Endothelial cell of umbilical vein (primary cell): ENCODE data around the gene MOK. TPM values are rescaled to one million over a fixed set of nuclear protein-coding genes. Genes with fewer than 3 reads are reported as not detected.

Experiments
- BruUV-seq: library from RNA; stranded (reverse); fragments of 400-500 nt; replicated peaks from 2 replicates; lab custom pipeline; 2021; lab: Mats Ljungman, UMichigan
- CTCF ChIA-PET: fragments of 300-600, 350-600 bp; sonication (Branson Sonifier 250); formaldehyde crosslinking; loops from one replicate; lab custom pipeline; 2021; ENCODE audit warnings: antibody characterized with exemption, inconsistent platforms; lab: Charles Lee
- POLR2A ChIA-PET: fragments of 300-600, 350-600 bp; sonication (Branson Sonifier 250); formaldehyde crosslinking; loops from one replicate; lab custom pipeline; 2021; ENCODE audit warnings: antibody characterized with exemption, inconsistent platforms; lab: Charles Lee
- DNase-seq: peaks from one replicate; pipeline ENCODE4 v3.0.0-alpha.2; 2011; ENCODE audit warnings: low read depth, low spot score
- FAIRE-seq: peaks from 2 replicates; lab custom pipeline; 2011; peaks lifted over from hg19 to GRCh38; lab: Jason Lieb, UNC
- H2AFZ ChIP-seq: 2 replicates; pipeline ENCODE4 v1.6.0; 2012; ENCODE audit warnings: low read depth, low read length, control low read depth, inconsistent platforms
- H3K27ac ChIP-seq: 2 replicates; pipeline ENCODE4 v1.5.1; 2011; ENCODE audit warnings: low read depth, mild to moderate bottlenecking, control low read depth, low read length, moderate library complexity; ENCODE audit not compliant: insufficient read depth
- H3K27me3 ChIP-seq, 2 experiments: 2 replicates each; pipeline versions ENCODE4 v1.6.0 to v1.6.1; 2011; ENCODE audit warnings: low read length in 2 of 2, mixed read lengths in 1 of 2; ENCODE audit not compliant: control insufficient read depth in 2 of 2, insufficient read depth in 2 of 2
- H3K36me3 ChIP-seq, 2 experiments: 2 replicates in 1 of 2; 3 replicates in 1 of 2; pipeline ENCODE4 v1.5.1; 2011; ENCODE audit warnings: low read length in 2 of 2, mild to moderate bottlenecking in 1 of 2, moderate library complexity in 1 of 2; ENCODE audit not compliant: control insufficient read depth in 2 of 2, insufficient read depth in 2 of 2; ENCODE audit errors: extremely low read depth in 1 of 2
- H3K4me1 ChIP-seq: 3 replicates; pipeline ENCODE4 v1.5.1; 2011; ENCODE audit warnings: mild to moderate bottlenecking, low read length; ENCODE audit not compliant: control insufficient read depth, insufficient read depth; ENCODE audit errors: extremely low read depth
- H3K4me2 ChIP-seq: 2 replicates; pipeline ENCODE4 v1.6.1; 2011; ENCODE audit warnings: low read length, control low read depth, mixed read lengths; ENCODE audit not compliant: insufficient read depth
- H3K4me3 ChIP-seq, 3 experiments: fragments of 200-600 bp in 1 of 3; sonication (generic), shearing (Covaris generic) in 1 of 3; replicated peaks in 1 of 3; 2 replicates each; pipeline ENCODE4 v1.5.1; 2011 to 2016; ENCODE audit warnings: control low read depth in 3 of 3, low read length in 3 of 3, mild to moderate bottlenecking in 2 of 3, inconsistent platforms in 1 of 3, low read depth in 1 of 3, moderate library complexity in 1 of 3; ENCODE audit not compliant: insufficient read depth in 1 of 3
- H3K79me2 ChIP-seq: 2 replicates; pipeline ENCODE4 v1.6.0; 2012; ENCODE audit warnings: low read length, inconsistent platforms; ENCODE audit not compliant: control insufficient read depth, insufficient read depth
- H3K9ac ChIP-seq: replicated peaks from 2 replicates; pipeline ENCODE3; 2011; ENCODE audit warnings: low read length, control low read depth; ENCODE audit not compliant: insufficient read depth; ENCODE audit errors: extremely low read depth
- H3K9me1 ChIP-seq: replicated peaks from 3 replicates; pipeline ENCODE4 v1.6.0; 2011; ENCODE audit warnings: mild to moderate bottlenecking, low read length; ENCODE audit not compliant: control insufficient read depth, insufficient read depth; ENCODE audit errors: extremely low read depth
- H3K9me3 ChIP-seq: replicated peaks from 2 replicates; pipeline ENCODE4 v1.5.1; 2012; ENCODE audit warnings: low read length, inconsistent platforms; ENCODE audit not compliant: control insufficient read depth, insufficient read depth
- H4K20me1 ChIP-seq: replicated peaks from 2 replicates; pipeline ENCODE3; 2011; ENCODE audit warnings: mild to moderate bottlenecking, low read length; ENCODE audit not compliant: control insufficient read depth, insufficient read depth; ENCODE audit errors: extremely low read depth
- CTCF ChIP-seq, 2 donors: IDR thresholded peaks; 1 replicate in 1 of 2; 2 replicates in 1 of 2; pipeline ENCODE4 v1.5.1; 2011; ENCODE audit warnings: low read length in 2 of 2, mild to moderate bottlenecking in 2 of 2, moderate library complexity in 2 of 2, control low read depth in 1 of 2, inconsistent platforms in 1 of 2, low read depth in 1 of 2; ENCODE audit not compliant: insufficient read depth in 1 of 2; ENCODE audit errors: extremely low read depth in 1 of 2
- EZH2 ChIP-seq: IDR thresholded peaks from 2 replicates; pipeline ENCODE4 v1.6.1; 2012; ENCODE audit warnings: borderline replicate concordance, low read depth, mild to moderate bottlenecking, moderate library complexity, low read length, inconsistent platforms; ENCODE audit not compliant: severe bottlenecking
- FOS ChIP-seq: IDR thresholded peaks from 2 replicates; pipeline ENCODE4 v1.6.1; 2011; ENCODE audit warnings: mild to moderate bottlenecking, low read length, moderate library complexity, borderline replicate concordance; ENCODE audit not compliant: insufficient read depth
- GATA2 ChIP-seq: IDR thresholded peaks from 2 replicates; pipeline ENCODE4 v1.7.0; 2011; ENCODE audit warnings: low read depth, mild to moderate bottlenecking, moderate library complexity, mixed read lengths, low read length; ENCODE audit not compliant: insufficient read length, insufficient read depth
- JUN ChIP-seq: IDR thresholded peaks from 2 replicates; pipeline ENCODE4 v1.6.1; 2011; ENCODE audit warnings: borderline replicate concordance, low read depth; ENCODE audit not compliant: insufficient read length, insufficient read depth
- MYC ChIP-seq: IDR thresholded peaks from one replicate; pipeline ENCODE4 v1.6.1; 2011; ENCODE audit warnings: mild to moderate bottlenecking, low read depth, low read length
- POLR2A ChIP-seq: IDR thresholded peaks from 2 replicates; pipeline ENCODE4 v1.6.1; 2012; ENCODE audit warnings: low read depth, mild to moderate bottlenecking, control low read depth, low read length
- POLR2AphosphoS5 ChIP-seq: IDR thresholded peaks from 2 replicates; pipeline ENCODE4 v1.6.1; 2012; ENCODE audit warnings: low read depth, mild to moderate bottlenecking, control low read depth, low read length, moderate library complexity; ENCODE audit not compliant: insufficient read depth
- dilution Hi-C: fragments of 300-500 bp; cut with MboI; formaldehyde crosslinking; loops from one replicate; pipeline ENCODE4 v1.15.0; 2019; ENCODE audit warnings: low sequenced_read_pairs; ENCODE audit not compliant: extremely low pct_ligation_motif_present
- intact Hi-C: fragments of 100-400 bp; cut with micrococcal nuclease; formaldehyde crosslinking; loops from one replicate; pipeline ENCODE4 v1.10.0; 2022
- polyA plus RNA-seq, 4 experiments: library from polyadenylated mRNA; depleted of rRNA in 3 of 4; stranded (reverse) in 3 of 4; unstranded in 1 of 4; fragments of >200 nt; gene quantifications; 2 replicates each; pipeline versions ENCODE4 v1.2.1 to v1.2.3, GENCODE V29; 2011 to 2012; ENCODE audit warnings: missing spikeins in 1 of 4
- total RNA-seq: library from RNA; stranded (reverse); gene quantifications from 2 replicates; pipeline ENCODE4 v1.2.3, GENCODE V29; 2021
- TF ChIP-seq, protein P1 (sequence below): IDR thresholded peaks from 2 replicates; pipeline ENCODE4 v1.6.1; 2011; ENCODE audit not compliant: insufficient read depth, insufficient read length

MOK gene
- total and polyA plus RNA-seq, 2 donors (not counting 3 experiments of a cell fraction or from before 2014, with no cell fraction given): 6.1 to 8.6 TPM

DNA sequence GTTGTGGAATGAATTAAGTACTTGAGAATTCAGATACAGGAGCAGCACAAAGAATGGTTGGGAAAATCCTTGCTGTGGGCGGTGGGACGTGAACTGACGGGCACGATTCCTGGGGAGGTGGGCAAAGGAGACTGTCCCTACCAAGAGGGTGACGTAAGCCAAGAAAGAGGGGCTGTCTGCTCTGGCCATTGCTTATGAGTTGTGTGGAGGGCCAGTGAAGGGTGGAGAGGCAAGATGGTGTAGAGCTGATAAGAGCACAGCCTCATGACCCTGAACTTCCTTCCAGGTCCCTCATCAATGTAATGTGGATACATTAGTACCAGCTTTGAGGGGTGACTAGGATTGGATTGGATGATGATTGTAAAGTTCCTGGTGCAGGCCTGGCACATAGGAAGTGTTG lies 115.1 kb downstream of the MOK start:
- Histone ChIP-seq H3K27ac (no peak overlapping the region), H4K20me1 (no peaks in the 10 kb centered on the region), H3K9me3 (no peaks in the 10 kb centered on the region), H3K9me1 (no peaks in the 10 kb centered on the region), H3K4me2 (no peak overlapping the region), H3K9ac (no peak overlapping the region), H3K79me2 (peaks cover 43% of the 10 kb centered on the region), H3K27me3 (no peaks in the 10 kb centered on the region), H3K4me1 (no peaks in the 10 kb centered on the region), H3K36me3 (no peaks in the 10 kb centered on the region), H2AFZ (no peak overlapping the region), H3K4me3 (no peak overlapping the region)
- DNase-seq (no peak), FAIRE-seq (no peak)
- dilution Hi-C loops: no loop called here
- TF ChIP-seq CTCF (IDR thresholded peaks at IDR 0.05; ENCODE audit: extremely low read depth in 1 of 2, insufficient read depth in 1 of 2, low read depth in 1 of 2, low read length in 2 of 2) (no peak), POLR2AphosphoS5 (no peak), JUN (no peak), POLR2A (no peak), MYC (no peak), EZH2 (no peak), GATA2 (no peak), FOS (no peak)
- TF ChIP-seq, protein P1, sequence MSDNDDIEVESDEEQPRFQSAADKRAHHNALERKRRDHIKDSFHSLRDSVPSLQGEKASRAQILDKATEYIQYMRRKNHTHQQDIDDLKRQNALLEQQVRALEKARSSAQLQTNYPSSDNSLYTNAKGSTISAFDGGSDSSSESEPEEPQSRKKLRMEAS: no peak
- BruUV-seq: no TSS peak
- ChIA-PET POLR2A (no interaction called here), CTCF (no interaction called here)
- intact Hi-C loops: no loop called here
